ES-I3 (cell line): Measurements from ENCODE around the gene ACSM6.

Experiments
- H3K36me3 ChIP-seq: 2 replicates; pipeline ENCODE4 v1.6.1; 2013; ENCODE audit warnings: mild to moderate bottlenecking, low read length, control low read depth, moderate library complexity; ENCODE audit not compliant: insufficient read depth
- H3K4me1 ChIP-seq: 2 replicates; pipeline ENCODE4 v1.6.1; 2013; ENCODE audit warnings: mild to moderate bottlenecking, control low read depth, low read length; ENCODE audit not compliant: insufficient read depth
- H3K9ac ChIP-seq: 2 replicates; pipeline ENCODE4 v1.6.1; 2013; ENCODE audit warnings: low read depth, mild to moderate bottlenecking, low read length, moderate library complexity
- H3K9me3 ChIP-seq: 2 replicates; pipeline ENCODE4 v1.6.1; 2013; ENCODE audit warnings: mild to moderate bottlenecking, low read length, moderate library complexity; ENCODE audit not compliant: control insufficient read depth, insufficient read depth

The ACSM6 gene

DNA sequence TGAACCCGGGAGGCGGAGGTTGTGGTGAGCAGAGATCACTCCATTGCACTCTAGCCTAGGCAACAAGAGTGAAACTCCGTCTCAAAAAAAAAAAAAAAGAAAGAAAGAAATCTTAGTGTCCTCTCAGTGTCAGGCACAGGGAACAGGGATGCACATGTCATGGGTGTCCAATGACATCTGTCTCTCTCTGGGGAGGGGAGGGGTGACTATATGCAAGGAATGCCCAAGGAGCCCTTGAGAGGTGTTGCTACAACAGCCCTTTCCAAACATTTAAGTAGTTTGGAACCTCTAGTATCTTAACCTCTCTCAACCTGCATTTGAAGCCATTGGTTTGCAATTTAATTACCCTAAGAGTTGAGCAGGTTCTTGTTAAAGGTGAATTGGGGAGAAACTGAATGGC lies 67.9 kb downstream of the ACSM6 start:
- H3K4me1 ChIP-seq, result peaks cover 32% of the 10 kb centered on the region
- H3K36me3 ChIP-seq, result peaks cover 39% of the 10 kb centered on the region
- H3K9me3 ChIP-seq, result peaks cover 4% of the 10 kb centered on the region; the same call in 1 of the 2 replicates
- H3K9ac ChIP-seq, result no peak overlapping the region

DNA sequence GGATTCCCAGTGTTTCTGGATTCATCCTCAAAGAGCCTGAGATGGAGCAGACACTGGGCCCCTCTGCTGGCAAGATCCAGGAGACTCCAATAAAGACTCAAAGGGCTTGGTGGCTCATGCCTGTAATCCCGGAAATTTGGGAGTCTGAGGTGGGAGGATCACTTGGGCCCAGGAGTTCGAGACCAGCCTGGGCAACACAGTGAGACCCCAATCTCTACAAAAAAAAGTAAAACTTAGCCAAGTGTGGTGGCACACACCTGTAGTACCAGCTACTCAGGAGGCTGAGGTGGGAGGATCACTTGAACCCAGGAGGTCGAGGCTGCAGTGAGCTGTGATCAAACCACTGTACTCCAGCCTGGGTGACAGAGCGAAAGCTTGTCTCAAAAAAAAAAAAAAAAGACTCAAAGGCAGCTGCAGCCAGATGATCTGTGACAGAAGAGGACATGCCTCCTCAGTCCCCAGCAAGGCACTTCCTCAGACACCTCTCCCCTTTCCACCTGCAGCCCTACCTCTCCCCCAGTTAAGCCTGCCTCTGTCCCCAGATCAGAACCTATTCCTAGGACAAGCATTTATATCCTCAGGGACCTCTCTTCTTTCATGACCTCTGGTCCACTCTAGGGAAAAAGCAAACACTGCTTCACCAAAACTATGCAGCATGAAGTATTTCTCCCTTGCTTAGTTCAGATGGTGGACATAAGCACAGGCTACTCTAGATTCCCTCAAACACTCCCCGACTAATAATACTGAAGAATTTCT lies 68.9 kb downstream of the ACSM6 start:
- Histone ChIP-seq H3K36me3 (peaks cover 35% of the 10 kb centered on the region), H3K9me3 (peaks cover 4% of the 10 kb centered on the region; the same call in 1 of the 2 replicates), H3K9ac (no peak overlapping the region), H3K4me1 (peaks cover 37% of the 10 kb centered on the region)

DNA sequence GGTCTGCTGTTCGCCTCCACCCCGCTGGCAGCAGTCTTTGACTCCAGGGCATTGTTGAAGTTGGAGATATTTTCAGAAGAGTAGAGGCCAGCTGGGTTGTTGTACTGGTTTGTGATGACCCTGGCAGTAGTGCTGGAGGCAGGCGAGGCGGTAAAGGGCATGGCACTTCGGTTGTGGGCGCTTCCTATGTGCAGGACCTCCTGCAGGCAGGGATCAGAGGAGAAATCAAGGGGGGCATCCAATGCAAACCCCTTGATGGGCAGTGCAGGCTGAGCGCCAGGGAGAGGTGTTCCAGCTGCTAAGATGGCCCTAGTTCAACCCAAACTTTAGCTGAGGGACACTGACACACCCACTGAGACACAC lies 69.8 kb downstream of the ACSM6 start:
- peaks cover 34% of the 10 kb centered on the region for H3K36me3 ChIP-seq
- H3K9ac ChIP-seq, result no peak overlapping the region
- peaks cover 4% of the 10 kb centered on the region; the same call in 1 of the 2 replicates for H3K9me3 ChIP-seq

DNA sequence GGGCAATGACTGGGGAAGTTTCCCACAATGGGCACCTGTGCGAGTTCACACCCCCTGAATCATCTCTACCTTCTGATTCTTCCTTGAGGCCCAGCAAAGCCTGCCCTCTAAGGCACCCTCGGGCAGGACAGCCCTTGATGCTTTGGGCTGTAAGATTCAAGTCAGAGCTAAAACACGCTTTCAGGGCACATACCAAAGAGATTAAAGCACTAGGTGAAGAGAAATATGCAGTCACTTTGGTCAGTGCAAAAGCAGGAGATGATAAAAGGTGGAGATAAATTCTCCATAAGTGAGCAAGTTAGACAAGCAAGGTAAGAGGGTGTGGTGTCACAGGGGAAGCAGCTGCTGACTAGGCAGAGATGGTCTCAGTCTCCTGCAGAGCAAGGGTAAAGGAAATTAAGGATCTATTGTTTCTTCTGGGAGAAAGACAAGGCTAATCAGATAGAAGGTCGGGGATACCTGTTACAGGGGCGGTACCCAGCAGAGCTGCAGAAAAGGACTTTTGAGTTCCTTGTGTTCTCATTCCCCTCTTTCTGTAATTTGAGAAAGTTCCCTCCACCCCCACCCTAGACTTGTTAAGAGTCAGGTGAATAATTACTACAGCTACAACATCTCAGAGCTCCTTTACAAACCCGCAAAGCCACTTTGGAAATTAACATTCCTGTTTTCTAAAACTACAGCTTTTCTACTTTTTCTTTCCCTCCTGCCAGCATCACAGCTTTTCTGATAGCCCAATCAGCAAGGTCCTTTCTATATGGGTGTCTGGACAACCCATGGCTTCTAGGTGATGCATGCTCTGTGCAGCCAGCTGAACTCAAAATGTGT lies 70.4 kb downstream of the ACSM6 start:
- Histone ChIP-seq H3K9me3 (no peaks in the 10 kb centered on the region), H3K9ac (no peak overlapping the region), H3K4me1 (peaks cover 46% of the 10 kb centered on the region), H3K36me3 (peaks cover 31% of the 10 kb centered on the region)

More for the DNA sequence above, 69.8 kb downstream of the ACSM6 start:
- peaks cover 44% of the 10 kb centered on the region for H3K4me1 ChIP-seq

DNA sequence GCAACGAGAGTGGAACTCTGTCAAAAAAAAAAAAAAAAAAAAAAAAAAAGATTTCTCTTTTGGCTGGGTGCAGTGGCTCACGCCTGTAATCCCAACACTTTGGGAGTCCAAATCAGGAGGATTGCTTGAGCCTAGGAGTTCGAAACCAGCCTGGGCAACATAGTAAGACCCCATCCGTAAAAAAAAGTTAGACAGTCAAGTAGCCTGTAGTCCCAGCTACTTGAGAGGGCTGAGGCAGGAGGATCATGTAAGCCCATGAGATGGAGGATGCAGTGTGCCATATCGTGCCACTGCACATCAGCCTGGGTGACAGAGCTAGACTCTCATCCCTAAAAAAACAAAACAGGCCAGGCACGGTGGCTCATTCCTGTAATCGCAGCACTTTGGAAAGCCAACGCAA lies 71.5 kb downstream of the ACSM6 start:
- Histone ChIP-seq H3K9ac (no peak overlapping the region), H3K9me3 (no peaks in the 10 kb centered on the region), H3K36me3 (peaks cover 22% of the 10 kb centered on the region), H3K4me1 (peaks cover 46% of the 10 kb centered on the region)

DNA sequence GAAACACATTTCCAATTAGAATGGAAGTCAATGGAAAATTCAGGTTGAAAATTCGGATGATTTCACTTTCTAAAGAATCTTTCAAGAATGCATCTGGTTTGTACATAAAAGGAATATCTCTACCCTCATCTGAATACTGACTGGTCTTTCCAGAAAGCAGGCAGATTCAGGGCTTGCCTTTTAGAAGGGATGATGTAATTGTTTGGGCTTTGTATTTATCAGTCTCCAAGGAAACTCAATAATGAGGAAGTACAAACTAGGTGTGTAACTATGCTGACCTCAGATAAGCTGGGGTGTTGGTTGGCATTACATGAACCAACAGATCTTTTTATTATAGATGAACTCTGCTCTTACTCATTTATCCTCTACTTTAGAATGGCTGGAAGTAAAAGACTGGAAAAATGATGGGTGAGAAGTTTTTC lies 72.6 kb downstream of the ACSM6 start:
- H3K9ac ChIP-seq, result no peak overlapping the region
- no peaks in the 10 kb centered on the region for H3K9me3 ChIP-seq
- peaks cover 12% of the 10 kb centered on the region for H3K36me3 ChIP-seq
- peaks cover 37% of the 10 kb centered on the region for H3K4me1 ChIP-seq

DNA sequence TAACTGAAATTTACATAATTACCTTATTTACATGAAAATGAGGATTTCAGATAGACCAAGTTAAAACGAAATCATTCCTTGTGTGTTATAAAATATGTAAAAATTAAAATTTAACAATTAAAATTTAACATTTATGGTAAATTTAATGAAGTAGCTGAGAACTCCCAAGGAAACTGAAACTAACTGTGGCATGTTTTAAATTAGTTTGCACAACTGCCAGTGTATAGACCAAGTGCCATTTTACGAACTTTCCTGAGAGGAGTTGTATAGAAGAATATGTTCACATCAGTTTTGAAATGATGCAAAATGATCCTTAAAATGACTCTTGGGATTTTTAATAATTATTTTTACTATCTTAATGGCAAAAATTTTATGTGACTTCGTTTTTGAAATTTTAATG lies 73.2 kb downstream of the ACSM6 start:
- H3K4me1 ChIP-seq, result peaks cover 32% of the 10 kb centered on the region
- H3K36me3 ChIP-seq, result peaks cover 11% of the 10 kb centered on the region
- H3K9ac ChIP-seq, result no peak overlapping the region
- no peaks in the 10 kb centered on the region for H3K9me3 ChIP-seq

DNA sequence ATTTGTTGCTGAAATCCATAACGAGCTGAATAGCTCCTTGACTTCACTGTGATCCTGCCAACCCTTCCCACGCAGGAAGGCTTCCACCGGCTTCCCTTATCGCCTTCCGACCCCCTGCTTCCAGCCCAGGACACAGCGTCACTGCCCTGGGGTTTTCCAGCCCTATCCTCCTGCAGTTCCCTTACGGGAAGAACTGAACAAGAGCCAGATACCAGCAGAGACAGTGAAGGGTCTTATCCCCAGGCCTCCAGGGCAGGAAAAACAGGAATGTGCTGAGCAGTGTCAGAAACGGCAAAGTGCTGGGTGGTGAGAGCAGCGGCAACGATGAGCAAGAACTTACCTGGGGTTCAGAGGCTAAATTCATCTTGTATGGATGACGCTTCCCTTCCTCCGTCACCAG lies 74.4 kb downstream of the ACSM6 start:
- Histone ChIP-seq H3K4me1 (peaks cover 32% of the 10 kb centered on the region), H3K9ac (no peak overlapping the region), H3K9me3 (no peaks in the 10 kb centered on the region), H3K36me3 (peaks cover 5% of the 10 kb centered on the region)

DNA sequence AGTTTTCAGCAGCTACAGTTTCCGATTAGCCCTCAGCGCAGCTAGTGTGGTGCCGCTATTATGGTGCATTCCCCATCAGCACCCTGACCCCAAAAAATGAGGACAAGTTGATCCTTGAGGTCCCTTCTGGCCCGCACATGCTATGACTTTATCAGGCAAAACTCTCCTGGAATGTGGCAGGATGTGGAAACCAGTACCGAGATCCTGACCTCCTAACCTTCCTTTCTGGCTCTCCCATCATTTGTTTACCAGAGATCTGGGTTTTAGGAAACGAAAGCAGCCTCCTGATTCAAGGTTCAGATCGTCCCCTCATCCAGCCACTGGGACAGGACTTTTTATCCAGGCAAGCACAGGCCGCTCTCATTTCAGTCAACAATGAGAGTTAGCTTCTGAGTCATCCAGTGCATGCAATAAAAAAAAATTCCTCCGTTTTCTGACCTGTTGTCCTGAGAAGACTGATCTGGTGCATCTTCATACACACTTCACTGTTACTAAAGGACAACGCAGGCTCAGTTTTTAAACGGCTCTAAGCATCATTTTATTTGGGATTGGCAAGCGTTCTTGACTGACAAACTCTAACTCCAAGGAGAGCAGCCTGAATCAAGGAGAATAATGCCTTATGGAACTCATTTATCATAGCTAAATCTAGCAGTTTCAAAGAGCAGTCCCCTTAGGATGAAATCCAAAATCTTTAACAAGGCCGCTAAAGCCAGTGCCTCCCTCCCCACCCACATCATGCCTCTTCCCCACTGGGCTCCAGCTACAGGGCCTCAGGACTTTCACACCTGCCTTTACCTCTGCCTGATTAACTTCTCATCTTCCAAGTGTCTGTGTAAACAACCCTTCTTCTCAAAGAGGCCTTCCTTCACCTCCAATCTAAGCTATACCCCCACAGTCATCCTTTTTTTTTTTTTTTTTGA lies 79.6 kb downstream of the ACSM6 start:
- Histone ChIP-seq H3K9me3 (no peaks in the 10 kb centered on the region), H3K36me3 (peaks cover 7% of the 10 kb centered on the region; the same call in 1 of the 2 replicates), H3K9ac (no peak overlapping the region), H3K4me1 (peaks cover 25% of the 10 kb centered on the region)

DNA sequence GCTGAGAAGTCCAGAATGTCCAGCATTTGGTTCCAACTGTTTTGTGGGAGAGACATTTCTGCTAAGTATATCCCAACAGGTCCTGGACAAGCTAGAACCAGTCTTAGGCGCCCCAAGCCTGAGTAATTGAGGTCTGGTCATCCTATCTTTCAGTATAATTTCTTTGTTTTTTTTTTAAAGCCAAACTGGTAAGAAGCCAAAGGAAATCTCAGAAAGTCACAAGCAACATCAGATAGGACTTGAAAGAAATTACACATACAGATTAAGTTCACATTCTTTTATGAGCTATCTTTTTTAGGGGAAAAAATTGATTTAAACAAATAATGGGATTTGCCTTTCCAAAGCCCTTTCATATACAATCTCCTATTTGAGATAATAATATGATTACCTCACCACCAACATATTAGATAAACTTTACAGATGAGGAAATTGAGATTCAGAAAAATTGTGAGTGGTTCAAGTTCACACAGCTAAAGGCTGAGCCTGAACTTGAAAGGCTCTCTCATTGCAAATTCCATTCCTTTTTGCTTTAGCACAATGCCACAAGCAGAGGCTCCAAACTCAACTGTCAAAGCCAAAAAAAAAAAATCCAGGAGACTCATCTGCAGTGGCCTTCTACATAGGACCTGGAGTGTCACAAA lies 81.8 kb downstream of the ACSM6 start:
- Histone ChIP-seq H3K9ac (no peak overlapping the region), H3K9me3 (no peaks in the 10 kb centered on the region), H3K36me3 (peaks cover 6% of the 10 kb centered on the region; the same call in 1 of the 2 replicates), H3K4me1 (peaks cover 29% of the 10 kb centered on the region)

DNA sequence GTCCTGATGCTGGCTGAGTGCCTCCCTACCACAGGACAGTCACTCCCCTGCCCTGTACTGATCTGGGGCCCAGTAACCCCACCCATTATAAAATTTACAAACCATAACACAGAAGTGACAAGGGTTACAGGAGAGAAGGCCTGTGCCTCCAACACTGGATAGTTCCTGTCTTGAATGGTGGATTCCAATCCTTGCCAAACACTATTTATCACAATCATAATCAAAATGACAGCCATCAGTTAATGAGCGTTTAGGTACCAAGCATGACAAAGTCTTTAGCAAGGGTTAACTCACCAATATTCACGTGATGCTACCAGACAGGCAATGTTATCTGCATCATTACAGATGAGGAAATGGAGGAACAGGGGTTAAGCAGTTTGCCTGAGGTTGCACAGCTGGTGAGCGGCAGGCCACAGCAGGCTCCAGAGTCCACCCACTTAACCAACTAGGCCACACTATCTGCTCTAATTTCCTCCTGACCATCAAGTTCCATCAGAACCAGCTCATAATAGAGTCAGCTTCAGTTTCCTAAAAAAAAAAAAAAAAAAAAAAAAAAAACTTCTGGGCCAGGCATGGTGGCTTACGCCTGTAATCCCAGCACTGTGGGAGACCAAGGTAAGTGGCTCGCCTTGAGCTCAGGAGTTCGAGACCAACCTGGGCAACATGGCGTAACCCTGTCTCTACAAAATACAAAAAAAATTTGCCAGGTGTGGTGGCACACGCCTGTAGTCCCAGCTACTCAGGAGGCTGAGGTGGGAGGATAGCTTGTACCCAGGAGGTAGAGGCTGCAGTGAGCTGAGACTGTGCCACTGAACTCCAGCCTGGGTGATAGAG lies 82.5 kb downstream of the ACSM6 start:
- peaks cover 6% of the 10 kb centered on the region; the same call in 1 of the 2 replicates for H3K36me3 ChIP-seq
- H3K9ac ChIP-seq, result no peak overlapping the region
- H3K9me3 ChIP-seq, result no peaks in the 10 kb centered on the region
- peaks cover 36% of the 10 kb centered on the region for H3K4me1 ChIP-seq

DNA sequence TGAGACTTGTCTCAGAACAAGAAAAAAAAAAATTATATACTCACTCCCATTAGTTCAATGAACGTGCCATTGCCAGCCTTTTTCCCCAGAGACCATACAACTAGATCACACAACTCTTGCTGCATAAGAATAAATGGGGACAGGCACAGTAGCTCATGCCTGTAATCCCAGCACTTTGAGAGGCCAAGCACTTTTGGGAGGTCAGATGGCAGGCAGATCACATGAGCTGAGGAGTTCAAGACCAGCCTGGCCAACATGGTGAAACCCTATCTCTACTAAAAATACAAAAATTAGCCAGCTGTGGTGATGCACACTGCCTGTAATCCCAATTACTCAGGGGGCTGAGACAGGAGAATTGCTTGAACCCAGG lies 83.1 kb downstream of the ACSM6 start:
- Histone ChIP-seq H3K9me3 (no peaks in the 10 kb centered on the region), H3K36me3 (peaks cover 6% of the 10 kb centered on the region; the same call in 1 of the 2 replicates), H3K9ac (no peak overlapping the region), H3K4me1 (peaks cover 42% of the 10 kb centered on the region)

DNA sequence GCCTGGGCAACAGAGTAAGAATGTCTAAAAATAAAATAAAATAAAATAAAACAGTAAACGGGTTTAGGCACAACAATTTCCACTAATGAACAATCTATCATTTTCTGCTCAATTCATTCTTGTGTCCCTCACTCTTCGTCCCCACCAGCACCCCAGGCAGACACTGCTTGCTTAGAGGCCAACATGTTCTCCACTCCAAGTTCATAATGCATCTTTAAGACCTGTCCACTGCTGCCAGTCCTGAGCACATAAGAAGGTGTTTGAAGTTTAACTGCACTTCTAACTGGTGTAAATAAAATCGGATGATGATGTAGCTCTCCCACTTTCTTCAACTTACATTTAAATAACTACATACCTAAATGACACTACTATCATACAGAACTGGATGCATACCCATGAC lies 83.6 kb downstream of the ACSM6 start:
- peaks cover 6% of the 10 kb centered on the region; the same call in 1 of the 2 replicates for H3K36me3 ChIP-seq
- H3K9me3 ChIP-seq, result no peaks in the 10 kb centered on the region
- peaks cover 44% of the 10 kb centered on the region for H3K4me1 ChIP-seq
- no peak overlapping the region for H3K9ac ChIP-seq
